ENCODE data around the gene ARV1.

The ARV1 gene

DNA sequence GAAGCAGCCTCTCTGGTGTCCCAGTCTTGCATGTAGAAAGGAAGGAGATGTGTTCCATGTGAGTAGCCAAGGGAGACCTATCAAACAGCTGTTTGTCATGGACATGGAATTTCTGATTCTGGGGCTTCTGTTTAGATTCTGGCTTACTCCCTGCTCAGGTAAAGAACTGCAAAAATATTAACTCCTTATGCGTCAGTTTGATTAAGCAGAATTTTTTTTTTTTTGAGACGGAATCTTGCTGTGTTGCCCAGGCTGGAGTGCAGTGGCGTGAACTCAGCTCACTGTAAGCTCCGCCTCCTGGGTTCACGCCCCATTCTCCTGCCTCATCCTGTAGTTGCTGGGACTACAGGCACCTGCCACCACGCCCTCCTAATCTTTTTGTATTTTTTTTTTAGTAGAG lies 6.8 kb downstream of the ARV1 start:
- DNase-seq (ENCODE audit: low read depth) = no peak
- TF ChIP-seq, protein P1, sequence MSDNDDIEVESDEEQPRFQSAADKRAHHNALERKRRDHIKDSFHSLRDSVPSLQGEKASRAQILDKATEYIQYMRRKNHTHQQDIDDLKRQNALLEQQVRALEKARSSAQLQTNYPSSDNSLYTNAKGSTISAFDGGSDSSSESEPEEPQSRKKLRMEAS (IDR thresholded peaks at IDR 0.05; ENCODE audit: low read depth, low read length) = no peak
- no peak overlapping the region for H3K4me3 ChIP-seq (ENCODE audit: low read depth, low read length)

DNA sequence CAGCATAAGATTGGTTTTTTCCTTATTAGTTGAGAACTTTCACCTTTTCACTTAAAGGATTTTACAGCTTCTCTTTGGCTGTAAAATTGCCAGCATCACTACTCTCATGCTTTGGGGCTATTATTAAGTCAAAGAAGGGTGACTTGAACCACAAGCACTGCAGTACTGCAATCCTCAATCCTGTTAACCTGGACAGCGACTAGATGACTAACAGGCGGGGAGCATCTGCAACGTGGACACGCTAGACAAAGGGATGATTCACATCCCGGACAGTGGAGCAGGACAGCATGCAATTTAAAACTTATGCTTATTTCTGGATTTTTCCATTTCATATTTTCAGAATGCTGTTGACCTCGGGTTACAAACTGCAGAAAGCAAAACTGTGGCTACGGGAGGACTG lies 8.1 kb downstream of the ARV1 start:
- TF ChIP-seq MYC (IDR thresholded peaks at IDR 0.05; ENCODE audit: low read depth, low read length) (no peak), POLR2A (IDR thresholded peaks at IDR 0.05; ENCODE audit: extremely low read depth, insufficient read length) (no peak)
- TF ChIP-seq, protein P2, sequence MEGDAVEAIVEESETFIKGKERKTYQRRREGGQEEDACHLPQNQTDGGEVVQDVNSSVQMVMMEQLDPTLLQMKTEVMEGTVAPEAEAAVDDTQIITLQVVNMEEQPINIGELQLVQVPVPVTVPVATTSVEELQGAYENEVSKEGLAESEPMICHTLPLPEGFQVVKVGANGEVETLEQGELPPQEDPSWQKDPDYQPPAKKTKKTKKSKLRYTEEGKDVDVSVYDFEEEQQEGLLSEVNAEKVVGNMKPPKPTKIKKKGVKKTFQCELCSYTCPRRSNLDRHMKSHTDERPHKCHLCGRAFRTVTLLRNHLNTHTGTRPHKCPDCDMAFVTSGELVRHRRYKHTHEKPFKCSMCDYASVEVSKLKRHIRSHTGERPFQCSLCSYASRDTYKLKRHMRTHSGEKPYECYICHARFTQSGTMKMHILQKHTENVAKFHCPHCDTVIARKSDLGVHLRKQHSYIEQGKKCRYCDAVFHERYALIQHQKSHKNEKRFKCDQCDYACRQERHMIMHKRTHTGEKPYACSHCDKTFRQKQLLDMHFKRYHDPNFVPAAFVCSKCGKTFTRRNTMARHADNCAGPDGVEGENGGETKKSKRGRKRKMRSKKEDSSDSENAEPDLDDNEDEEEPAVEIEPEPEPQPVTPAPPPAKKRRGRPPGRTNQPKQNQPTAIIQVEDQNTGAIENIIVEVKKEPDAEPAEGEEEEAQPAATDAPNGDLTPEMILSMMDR (IDR thresholded peaks at IDR 0.05; ENCODE audit: low read depth, low read length) = no peak
- TF ChIP-seq, protein P1 (IDR thresholded peaks at IDR 0.05; ENCODE audit: low read depth, low read length) = no peak
- no peak overlapping the region for H3K4me3 ChIP-seq (ENCODE audit: low read depth, low read length)
- no peak for DNase-seq (ENCODE audit: low read depth)

DNA sequence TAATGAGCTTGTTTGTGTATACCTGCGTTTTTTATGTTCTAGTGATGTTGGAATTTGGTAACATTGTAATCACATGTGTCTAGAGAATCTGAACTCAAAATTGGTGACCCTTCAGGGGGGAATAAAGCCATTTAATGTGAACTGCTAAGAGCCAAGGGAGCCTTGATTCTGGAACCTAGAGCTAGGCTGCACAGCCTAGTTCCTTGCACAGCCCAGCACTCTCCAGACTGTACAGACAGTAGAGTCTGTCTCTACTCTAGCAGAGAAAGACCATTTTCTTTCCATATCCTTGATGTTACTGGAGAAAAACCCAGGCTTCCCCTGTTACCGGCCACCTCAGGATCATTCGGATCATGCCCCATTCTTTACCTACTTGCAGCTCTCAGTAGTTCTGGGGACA lies 8.6 kb downstream of the ARV1 start:
- TF ChIP-seq, protein P2 (IDR thresholded peaks at IDR 0.05; ENCODE audit: low read depth, low read length) = no peak
- TF ChIP-seq POLR2A (IDR thresholded peaks at IDR 0.05; ENCODE audit: extremely low read depth, insufficient read length) (no peak), MYC (IDR thresholded peaks at IDR 0.05; ENCODE audit: low read depth, low read length) (no peak)
- TF ChIP-seq, protein P1 (IDR thresholded peaks at IDR 0.05; ENCODE audit: low read depth, low read length) = no peak
- no peak overlapping the region for H3K4me3 ChIP-seq (ENCODE audit: low read depth, low read length)
- no peak for DNase-seq (ENCODE audit: low read depth)

DNA sequence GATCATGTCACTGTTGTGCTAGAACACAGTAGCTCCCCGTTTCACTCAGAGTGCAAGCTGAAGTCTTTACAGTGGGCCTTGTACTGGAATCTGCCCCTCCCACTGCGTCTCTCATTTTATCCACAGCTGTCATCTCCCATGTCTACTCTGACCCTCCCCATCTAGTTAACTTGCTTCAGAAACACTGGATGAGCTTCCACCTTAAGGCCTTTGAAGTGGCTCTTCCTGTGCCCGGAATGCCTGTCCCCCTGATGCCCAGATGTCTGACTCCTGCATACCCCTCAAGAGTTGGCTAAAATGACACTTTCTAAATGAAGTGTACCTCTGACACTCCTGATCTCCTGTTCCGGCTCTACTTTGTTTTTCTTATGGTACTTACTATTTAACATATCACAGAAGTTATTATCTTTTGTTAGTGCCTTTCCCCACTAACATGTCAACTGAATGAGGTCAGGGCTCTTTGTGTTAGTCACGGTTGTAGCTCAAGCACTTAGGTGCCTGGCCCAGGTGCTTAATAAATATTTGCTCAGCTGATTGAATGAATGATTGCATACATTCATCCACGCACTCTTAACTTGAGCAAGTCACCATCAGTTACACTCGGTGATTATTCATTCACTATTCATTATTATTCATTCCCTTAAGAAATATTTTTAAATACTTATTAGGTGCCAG lies 13.3 kb downstream of the ARV1 start:
- no peak for DNase-seq (ENCODE audit: low read depth)
- no peak overlapping the region for H3K4me3 ChIP-seq (ENCODE audit: low read depth, low read length)
- no peak for TF ChIP-seq POLR2A (IDR thresholded peaks at IDR 0.05; ENCODE audit: extremely low read depth, insufficient read length)
- TF ChIP-seq, protein P2 (IDR thresholded peaks at IDR 0.05; ENCODE audit: low read depth, low read length) = no peak
- no peak for TF ChIP-seq MYC (IDR thresholded peaks at IDR 0.05; ENCODE audit: low read depth, low read length)
- TF ChIP-seq, protein P1 (IDR thresholded peaks at IDR 0.05; ENCODE audit: low read depth, low read length) = no peak

DNA sequence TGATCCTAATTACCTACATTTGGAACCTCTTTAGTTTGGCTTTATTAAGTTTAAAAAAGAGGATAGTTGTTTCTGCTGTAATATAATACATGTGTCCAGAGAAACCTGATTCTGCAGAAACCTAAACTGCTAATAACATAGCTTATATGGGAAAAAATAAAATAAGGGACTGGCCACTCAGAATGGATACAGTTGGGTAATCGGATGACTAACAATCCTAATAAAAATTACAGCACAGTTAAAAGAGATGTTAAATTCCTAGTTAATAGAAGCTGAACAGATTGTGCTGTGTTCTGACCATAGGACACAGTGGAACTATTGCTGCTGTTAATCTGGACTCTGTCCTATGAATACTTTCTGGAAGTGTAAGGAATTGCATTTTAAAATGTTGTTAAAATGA lies 16.0 kb downstream of the ARV1 start:
- DNase-seq (ENCODE audit: low read depth) = no peak
- no peak overlapping the region for H3K4me3 ChIP-seq (ENCODE audit: low read depth, low read length)
- TF ChIP-seq, protein P1 (IDR thresholded peaks at IDR 0.05; ENCODE audit: low read depth, low read length) = no peak
- TF ChIP-seq POLR2A (IDR thresholded peaks at IDR 0.05; ENCODE audit: extremely low read depth, insufficient read length) (no peak), MYC (IDR thresholded peaks at IDR 0.05; ENCODE audit: low read depth, low read length) (no peak)
- TF ChIP-seq, protein P2 (IDR thresholded peaks at IDR 0.05; ENCODE audit: low read depth, low read length) = no peak

DNA sequence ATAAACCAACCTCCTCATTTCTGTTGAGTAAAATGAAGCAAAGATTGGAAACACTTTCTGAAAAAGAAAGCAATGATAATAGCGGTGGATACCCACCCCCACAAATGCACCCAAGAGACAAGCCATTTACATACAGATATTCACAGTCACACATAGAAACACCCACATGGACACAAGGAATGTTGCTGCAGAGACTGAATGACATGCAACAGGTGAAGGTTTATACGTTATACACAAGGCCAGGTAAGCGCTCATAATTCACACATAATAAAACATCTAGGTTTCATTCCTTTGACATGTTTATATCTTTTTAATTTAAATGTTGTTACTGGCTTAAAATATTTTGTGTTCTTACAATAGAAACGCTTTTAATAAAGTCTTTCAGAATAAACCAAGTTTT lies 21.3 kb downstream of the ARV1 start:
- DNase-seq (ENCODE audit: low read depth) = no peak
- TF ChIP-seq POLR2A (IDR thresholded peaks at IDR 0.05; ENCODE audit: extremely low read depth, insufficient read length) (no peak), MYC (IDR thresholded peaks at IDR 0.05; ENCODE audit: low read depth, low read length) (no peak)
- TF ChIP-seq, protein P2 (IDR thresholded peaks at IDR 0.05; ENCODE audit: low read depth, low read length) = no peak
- TF ChIP-seq, protein P1 (IDR thresholded peaks at IDR 0.05; ENCODE audit: low read depth, low read length) = no peak
- no peak overlapping the region for H3K4me3 ChIP-seq (ENCODE audit: low read depth, low read length)
